ENCODE results near the gene MRAP2.
"Not testable (repeated sequence)": the region's sequence is repeated elsewhere in the genome, so short reads cannot be mapped to it uniquely, and the experiment has no call there.

GRCh38 chr6:84133385-84133784 lies 99.8 kb downstream of the MRAP2 start:
- TF ChIP-seq CTCF (conservative IDR thresholded peaks at IDR 0.05; ENCODE audit: low read depth, low read length); EZH2 (IDR thresholded peaks at IDR 0.05; ENCODE audit: low read length, unreplicated experiment); EZH2phosphoT487 (IDR thresholded peaks at IDR 0.05; ENCODE audit: borderline replicate concordance, low read length): not testable (repeated sequence)

Measured in PC-3 (cell line).